Measurements from ENCODE around the gene SLC24A4. TPM values are rescaled to one million over a fixed set of nuclear protein-coding genes. Genes with fewer than 3 reads are reported as not detected.

The SLC24A4 gene
- total RNA-seq, 1 experiment from 2014 or later, result 0.03 TPM

GRCh38 chr14:92448786-92449185 lies 125.8 kb downstream of the SLC24A4 start:
- Histone ChIP-seq H3K4me3 (no peak overlapping the region), H3K4me1 (replicated peaks) (no peaks in the 10 kb centered on the region), H3K9me3 (replicated peaks) (no peaks in the 10 kb centered on the region), H3K36me3 (no peaks in the 10 kb centered on the region), H3K27me3 (replicated peaks) (no peaks in the 10 kb centered on the region), H3K27ac (no peak overlapping the region)
- no peak for DNase-seq (ENCODE audit: low read depth in 1 of 2, low spot score in 2 of 2)

DNA sequence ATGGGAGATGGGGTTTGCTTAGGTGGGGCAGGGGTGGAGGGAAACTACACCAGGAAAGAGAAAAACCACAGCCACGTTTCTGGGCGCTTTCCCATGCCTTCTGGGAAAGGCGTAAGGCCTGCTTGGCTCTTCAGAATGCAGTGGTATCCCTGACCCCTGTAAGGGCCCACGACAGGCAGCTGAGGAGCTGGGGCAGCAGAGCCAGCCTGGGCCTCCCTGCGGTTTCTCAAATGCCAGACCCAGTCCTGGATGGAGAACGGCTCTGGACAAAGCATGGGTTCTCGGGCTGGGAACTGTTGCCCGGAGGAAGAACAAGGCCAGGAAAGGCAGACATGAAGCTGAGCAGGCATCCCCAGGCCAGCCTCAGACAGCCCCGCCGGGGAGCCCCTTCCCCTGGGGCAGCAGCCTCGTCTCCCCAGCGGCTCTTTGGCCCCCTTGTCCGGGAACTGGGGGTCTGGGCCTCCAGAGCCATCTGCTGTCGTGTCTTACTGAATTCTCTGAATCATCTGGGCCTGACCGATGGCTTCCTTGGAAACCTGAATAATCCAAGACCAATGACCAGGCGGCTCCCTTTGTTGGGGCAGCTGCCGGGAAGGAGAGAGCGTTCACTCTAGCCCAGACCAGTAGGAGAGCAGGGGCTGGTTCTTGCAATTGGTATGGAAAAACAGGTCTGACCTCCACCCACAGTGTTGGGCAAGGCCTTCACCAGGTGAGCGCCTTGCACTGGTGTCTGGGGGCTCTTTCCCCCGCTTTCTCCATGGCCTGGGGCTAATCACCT lies 126.6 kb downstream of the SLC24A4 start:
- Histone ChIP-seq H3K9me3 (replicated peaks) (no peaks in the 10 kb centered on the region), H3K4me1 (replicated peaks) (no peaks in the 10 kb centered on the region), H3K27me3 (replicated peaks) (no peaks in the 10 kb centered on the region), H3K36me3 (no peaks in the 10 kb centered on the region), H3K4me3 (no peak overlapping the region), H3K27ac (no peak overlapping the region)
- DNase-seq (ENCODE audit: low read depth in 1 of 2, low spot score in 2 of 2), result no peak

DNA sequence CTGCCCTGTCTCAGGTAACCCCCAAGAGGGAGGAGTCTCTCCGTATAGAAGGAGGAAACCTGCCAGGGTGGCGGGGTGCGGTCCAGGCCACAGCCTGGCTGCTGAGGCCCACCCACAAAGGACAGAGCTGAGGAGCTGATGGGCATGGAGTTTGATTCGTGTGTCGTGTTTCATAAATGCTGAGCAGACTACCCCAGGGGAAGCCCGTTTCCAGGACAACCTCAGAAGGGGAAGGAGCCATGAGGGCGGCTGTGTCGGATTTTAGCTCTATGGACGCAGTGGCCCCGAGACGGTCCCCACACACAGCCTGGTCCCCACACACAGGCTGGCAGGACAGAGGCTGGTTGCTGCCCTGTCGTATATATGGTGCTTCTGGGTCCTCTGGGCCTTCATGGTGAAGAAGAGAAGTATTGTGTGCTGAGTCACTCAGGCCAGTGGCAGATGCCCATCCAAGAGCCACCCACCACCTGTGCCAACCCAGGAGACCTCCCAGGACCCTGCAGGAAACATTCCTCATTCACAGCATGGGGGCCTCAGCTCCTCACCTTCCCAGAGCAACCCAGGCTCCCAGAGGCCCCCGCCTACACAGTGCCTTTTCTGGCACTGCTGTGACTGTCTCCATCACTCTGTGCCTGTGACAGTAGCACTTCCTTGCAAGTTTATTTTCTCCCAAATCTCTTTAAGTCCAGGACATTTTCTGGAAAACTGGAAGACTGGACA lies 127.5 kb downstream of the SLC24A4 start:
- H3K9me3 ChIP-seq (replicated peaks), result no peaks in the 10 kb centered on the region
- H3K4me1 ChIP-seq (replicated peaks), result no peaks in the 10 kb centered on the region
- no peak overlapping the region for H3K27ac ChIP-seq
- H3K36me3 ChIP-seq, result no peaks in the 10 kb centered on the region
- DNase-seq (ENCODE audit: low read depth in 1 of 2, low spot score in 2 of 2), result no peak
- no peaks in the 10 kb centered on the region for H3K27me3 ChIP-seq (replicated peaks)
- H3K4me3 ChIP-seq, result no peak overlapping the region

DNA sequence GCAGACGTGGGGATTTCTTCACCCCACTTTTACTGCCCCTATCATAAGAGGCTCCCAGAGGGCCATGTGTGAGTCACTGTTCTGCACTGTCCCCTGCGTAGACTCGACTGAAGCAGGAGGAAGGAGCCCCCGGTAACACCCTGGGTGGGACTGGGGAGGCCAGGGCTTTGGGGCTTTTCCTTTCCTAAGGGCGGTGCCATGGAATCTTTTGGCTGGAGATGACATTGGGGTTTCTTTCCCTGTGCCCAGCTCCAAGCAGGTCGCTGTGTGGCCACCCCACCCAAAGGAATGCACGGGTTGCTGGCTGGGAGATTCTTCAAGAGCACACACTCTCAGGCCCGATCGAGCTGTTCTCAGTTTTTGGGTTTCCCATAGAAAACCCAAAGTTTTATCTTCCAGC lies 128.3 kb downstream of the SLC24A4 start:
- no peak overlapping the region for H3K4me3 ChIP-seq
- no peak overlapping the region for H3K27ac ChIP-seq
- no peaks in the 10 kb centered on the region for H3K9me3 ChIP-seq (replicated peaks)
- H3K27me3 ChIP-seq (replicated peaks), result no peaks in the 10 kb centered on the region
- DNase-seq (ENCODE audit: low read depth in 1 of 2, low spot score in 2 of 2), result no peak
- no peaks in the 10 kb centered on the region for H3K4me1 ChIP-seq (replicated peaks)
- H3K36me3 ChIP-seq, result no peaks in the 10 kb centered on the region

DNA sequence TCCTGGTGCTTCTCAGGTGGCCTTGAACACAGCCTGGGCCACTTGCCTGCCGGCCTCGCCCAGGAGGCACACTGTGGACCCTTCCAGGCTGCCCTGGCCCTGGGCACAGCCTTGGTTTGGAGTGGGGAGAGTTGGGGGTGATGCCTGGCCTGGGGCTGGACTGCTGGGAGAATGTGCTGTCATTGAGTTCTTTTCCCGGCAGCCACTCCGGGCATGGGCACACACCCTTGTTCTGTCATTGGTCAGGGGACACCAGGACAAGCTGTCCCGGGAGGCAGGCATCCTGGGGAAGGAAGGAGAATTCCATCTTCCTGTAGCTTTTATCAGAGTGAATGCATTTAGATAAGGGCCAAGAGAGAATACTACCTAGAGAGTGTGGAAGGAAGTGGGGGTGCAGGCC lies 128.8 kb downstream of the SLC24A4 start:
- no peaks in the 10 kb centered on the region for H3K27me3 ChIP-seq (replicated peaks)
- no peaks in the 10 kb centered on the region for H3K36me3 ChIP-seq
- H3K4me3 ChIP-seq, result no peak overlapping the region
- no peaks in the 10 kb centered on the region for H3K4me1 ChIP-seq (replicated peaks)
- no peak for DNase-seq (ENCODE audit: low read depth in 1 of 2, low spot score in 2 of 2)
- H3K27ac ChIP-seq, result no peak overlapping the region
- no peaks in the 10 kb centered on the region for H3K9me3 ChIP-seq (replicated peaks)

DNA sequence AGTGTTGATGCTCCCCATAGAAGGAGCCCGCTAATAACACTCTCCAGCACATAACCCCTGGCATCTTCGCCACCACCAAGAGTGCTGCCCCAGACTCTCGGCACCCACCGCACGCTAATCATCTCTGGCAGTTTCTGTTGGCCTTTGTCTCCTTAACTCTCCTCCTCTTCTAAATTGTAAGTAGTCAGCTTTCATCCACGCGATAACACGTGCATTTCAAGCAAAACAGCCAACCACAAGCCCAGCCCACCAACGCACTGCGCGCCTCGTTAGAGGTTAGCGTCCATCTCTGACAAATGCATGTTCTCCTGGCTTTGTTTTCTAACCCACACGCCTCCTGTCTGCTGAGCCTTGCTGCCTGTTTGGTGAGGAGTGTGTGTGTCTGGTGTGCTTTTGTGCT lies 129.5 kb downstream of the SLC24A4 start:
- Histone ChIP-seq H3K9me3 (replicated peaks) (no peaks in the 10 kb centered on the region), H3K27me3 (replicated peaks) (no peaks in the 10 kb centered on the region), H3K27ac (no peak overlapping the region), H3K4me1 (replicated peaks) (no peaks in the 10 kb centered on the region), H3K36me3 (no peaks in the 10 kb centered on the region), H3K4me3 (no peak overlapping the region)
- no peak for DNase-seq (ENCODE audit: low read depth in 1 of 2, low spot score in 2 of 2)

DNA sequence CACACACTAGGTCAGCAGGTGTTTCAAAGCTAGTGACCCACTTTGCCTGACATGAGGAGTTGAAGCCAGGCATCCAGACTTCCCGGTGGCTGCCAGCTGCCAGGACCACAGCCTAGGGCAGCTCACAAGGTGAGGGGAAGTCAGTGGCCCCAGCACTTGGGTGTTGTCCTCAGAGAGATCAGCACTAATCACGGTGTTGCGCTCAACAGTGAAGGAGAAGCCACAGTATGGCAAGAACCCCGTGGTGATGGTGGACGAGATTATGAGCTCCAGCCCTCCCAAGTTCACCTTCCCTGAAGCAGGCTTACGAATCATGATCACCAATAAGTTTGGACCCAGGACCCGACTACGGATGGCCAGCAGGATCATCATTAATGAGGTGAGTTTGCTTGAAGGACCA lies 130.7 kb downstream of the SLC24A4 start:
- no peaks in the 10 kb centered on the region for H3K4me1 ChIP-seq (replicated peaks)
- no peaks in the 10 kb centered on the region for H3K27me3 ChIP-seq (replicated peaks)
- no peak overlapping the region for H3K4me3 ChIP-seq
- no peaks in the 10 kb centered on the region for H3K9me3 ChIP-seq (replicated peaks)
- H3K27ac ChIP-seq, result no peak overlapping the region
- H3K36me3 ChIP-seq, result no peaks in the 10 kb centered on the region
- DNase-seq (ENCODE audit: low read depth in 1 of 2, low spot score in 2 of 2), result no peak

GRCh38 chr14:92455231-92455630 lies 132.3 kb downstream of the SLC24A4 start:
- H3K36me3 ChIP-seq, result no peaks in the 10 kb centered on the region
- no peak for DNase-seq (ENCODE audit: low read depth in 1 of 2, low spot score in 2 of 2)
- no peaks in the 10 kb centered on the region for H3K4me1 ChIP-seq (replicated peaks)
- no peak overlapping the region for H3K27ac ChIP-seq
- no peaks in the 10 kb centered on the region for H3K27me3 ChIP-seq (replicated peaks)
- H3K4me3 ChIP-seq, result no peak overlapping the region
- H3K9me3 ChIP-seq (replicated peaks), result no peaks in the 10 kb centered on the region

DNA sequence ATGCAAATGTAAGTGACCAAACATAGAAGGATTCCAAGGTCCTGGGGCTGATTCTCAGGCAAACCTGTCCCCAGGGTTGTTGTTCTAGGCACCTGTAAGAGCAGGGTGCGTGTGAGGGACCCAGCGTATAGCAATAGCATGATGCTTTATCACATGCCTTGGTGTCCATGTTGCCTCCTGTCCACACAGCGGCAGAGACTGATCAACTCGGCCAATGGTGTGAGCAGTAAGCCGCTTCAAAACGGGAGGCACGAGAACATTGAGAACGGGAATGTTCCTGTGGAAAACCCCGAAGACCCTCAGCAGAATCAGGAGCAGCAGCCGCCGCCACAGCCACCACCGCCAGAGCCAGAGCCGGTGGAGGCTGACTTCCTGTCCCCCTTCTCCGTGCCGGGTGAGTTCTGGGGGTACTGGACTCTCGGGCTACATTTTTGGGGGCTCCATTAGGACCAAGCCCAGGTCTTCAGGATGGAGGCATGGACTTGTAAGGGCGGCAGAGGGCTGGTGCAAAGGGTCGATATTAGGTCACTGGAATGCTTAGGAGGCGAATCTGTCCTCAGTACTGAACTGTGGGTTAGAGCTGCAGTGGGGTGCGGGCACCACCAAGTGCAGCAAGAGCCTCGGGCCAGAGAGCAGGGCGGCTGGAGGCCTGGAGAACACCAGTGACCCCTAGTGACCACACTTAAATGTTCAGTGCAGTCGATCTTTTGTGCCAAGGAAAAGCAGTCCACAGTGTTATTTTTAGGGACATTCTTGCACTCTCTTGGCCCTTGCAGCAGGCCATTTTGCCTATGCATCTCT lies 133.4 kb downstream of the SLC24A4 start:
- peak; percentile 38 to 49 for DNase-seq (ENCODE audit: low read depth in 1 of 2, low spot score in 2 of 2)
- Histone ChIP-seq H3K27ac (no peak overlapping the region), H3K4me1 (replicated peaks) (peaks cover 8% of the 10 kb centered on the region), H3K9me3 (replicated peaks) (no peaks in the 10 kb centered on the region), H3K4me3 (no peak overlapping the region), H3K36me3 (no peaks in the 10 kb centered on the region), H3K27me3 (replicated peaks) (no peaks in the 10 kb centered on the region)

GRCh38 chr14:92457016-92457565 lies 134.1 kb downstream of the SLC24A4 start:
- DNase-seq (ENCODE audit: low read depth in 1 of 2, low spot score in 2 of 2), result peak in 1 of 2 experiments; percentile 26
- Histone ChIP-seq H3K27ac (no peak overlapping the region), H3K9me3 (replicated peaks) (no peaks in the 10 kb centered on the region), H3K27me3 (replicated peaks) (no peaks in the 10 kb centered on the region), H3K4me3 (no peak overlapping the region), H3K4me1 (replicated peaks) (peaks cover 9% of the 10 kb centered on the region), H3K36me3 (no peaks in the 10 kb centered on the region)

DNA sequence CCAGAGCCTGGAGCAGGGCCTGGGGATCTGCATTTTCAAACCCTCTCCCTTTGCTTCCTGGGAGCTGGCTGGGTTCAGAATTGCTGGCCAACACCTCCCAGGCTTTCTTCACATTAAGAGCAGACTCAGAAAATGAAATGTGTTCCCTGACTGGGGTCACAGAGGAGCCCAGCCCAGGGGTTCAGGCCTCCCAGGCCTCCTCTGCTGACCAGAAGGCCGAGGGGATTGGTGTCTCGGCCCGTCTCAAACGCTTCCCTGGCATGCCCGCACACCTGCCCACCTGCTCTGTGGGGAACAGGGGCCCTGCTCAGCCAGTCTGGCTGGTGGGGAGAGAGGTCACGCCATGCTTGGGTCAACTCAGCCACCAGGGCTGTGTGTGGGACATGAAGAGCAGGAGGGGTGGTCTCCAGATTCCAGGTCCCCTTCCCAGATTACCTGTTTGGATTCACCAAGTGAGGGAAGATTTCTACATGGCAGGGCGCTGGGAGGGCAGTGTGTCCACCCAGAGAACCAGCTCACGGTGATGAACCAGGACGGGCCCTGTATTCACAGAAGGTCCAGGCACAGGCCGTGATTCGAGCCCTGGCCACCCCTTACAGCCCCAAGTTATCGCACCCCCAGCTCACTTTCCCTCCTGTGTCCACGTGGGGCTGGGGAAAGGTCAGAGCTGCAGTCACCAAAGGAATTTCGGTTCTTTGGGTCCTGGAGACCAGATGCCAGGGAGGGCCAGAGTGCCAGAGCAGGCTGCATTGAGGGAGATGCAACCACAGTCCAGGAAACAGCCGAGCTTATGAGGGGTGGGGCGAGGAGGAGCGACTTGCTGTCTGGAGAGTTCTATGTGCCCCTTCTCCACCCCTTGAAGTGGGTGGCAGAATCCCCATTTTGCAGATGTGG lies 135.4 kb downstream of the SLC24A4 start:
- DNase-seq (ENCODE audit: low read depth in 1 of 2, low spot score in 2 of 2), result peak in 1 of 2 experiments; percentile 25
- H3K4me1 ChIP-seq (replicated peaks), result peaks cover 9% of the 10 kb centered on the region
- H3K27me3 ChIP-seq (replicated peaks), result no peaks in the 10 kb centered on the region
- H3K9me3 ChIP-seq (replicated peaks), result no peaks in the 10 kb centered on the region
- H3K36me3 ChIP-seq, result no peaks in the 10 kb centered on the region
- no peak overlapping the region for H3K4me3 ChIP-seq
- H3K27ac ChIP-seq, result no peak overlapping the region

- Histone ChIP-seq H3K9me3 (replicated peaks) (no peaks in the 10 kb centered on the region), H3K36me3 (no peaks in the 10 kb centered on the region), H3K27me3 (replicated peaks) (no peaks in the 10 kb centered on the region), H3K4me1 (replicated peaks) (peaks cover 9% of the 10 kb centered on the region), H3K27ac (no peak overlapping the region), H3K4me3 (no peak overlapping the region)
- peak in 1 of 2 experiments; percentile 18 for DNase-seq (ENCODE audit: low read depth in 1 of 2, low spot score in 2 of 2)
Measured at GRCh38 chr14:92459030-92459949, 136.3 kb downstream of the SLC24A4 start.
